HepG2 (cell line): ENCODE data around the gene NCBP3. TPM values are rescaled to one million over a fixed set of nuclear protein-coding genes. Genes with fewer than 3 reads are reported as not detected.

ENCODE experiments used
- AFF4 ChIP-seq: sonication (generic); formaldehyde crosslinking; IDR thresholded peaks from 2 replicates; pipeline ENCODE4 v1.4.0; 2020; ENCODE audit warnings: missing genetic modification reagents
- AGO2 ChIP-seq: fragments of 200-400 bp; formaldehyde crosslinking; optimal IDR thresholded peaks from 2 replicates; pipeline ENCODE3; 2017; ENCODE audit warnings: mild to moderate bottlenecking, low read depth, low read length, moderate library complexity
- FIP1L1 ChIP-seq: fragments of 200-400 bp; formaldehyde crosslinking; IDR thresholded peaks from 2 replicates; pipeline ENCODE4 v1.6.1; 2018; ENCODE audit warnings: low read depth, mild to moderate bottlenecking, low read length, moderate library complexity, borderline replicate concordance; ENCODE audit not compliant: insufficient read depth
- HNRNPLL ChIP-seq: fragments of 200-400 bp; formaldehyde crosslinking; IDR thresholded peaks from 2 replicates; pipeline ENCODE4 v1.6.1; 2017; ENCODE audit warnings: mild to moderate bottlenecking, low read depth, low read length; ENCODE audit not compliant: poor library complexity, severe bottlenecking
- MEIS2 ChIP-seq: sonication (generic); formaldehyde crosslinking; IDR thresholded peaks from 2 replicates; pipeline ENCODE4 v1.9.0; 2021; ENCODE audit warnings: mild to moderate bottlenecking, missing genetic modification reagents
- PLRG1 ChIP-seq: fragments of 450-650 bp; conservative IDR thresholded peaks from 2 replicates; pipeline ENCODE4 v1.6.1; 2016
- RXRB ChIP-seq: IDR thresholded peaks from 2 replicates; pipeline ENCODE4 v1.6.1; 2016; ENCODE audit warnings: borderline replicate concordance, missing genetic modification reagents, missing compliant biosample characterization
- SATB2 ChIP-seq: sonication (generic); formaldehyde crosslinking; IDR thresholded peaks from 2 replicates; pipeline ENCODE4 v1.5.0; 2020; ENCODE audit warnings: missing genetic modification reagents
- SIX4 ChIP-seq: sonication (generic); formaldehyde crosslinking; IDR thresholded peaks from 2 replicates; pipeline ENCODE4 v1.4.0; 2020; ENCODE audit warnings: missing genetic modification reagents
- U2AF1 ChIP-seq: fragments of 200-400 bp; formaldehyde crosslinking; optimal IDR thresholded peaks from 2 replicates; pipeline ENCODE3; 2017; ENCODE audit warnings: mild to moderate bottlenecking, low read depth, low read length
- XBP1 ChIP-seq: sonication (generic); formaldehyde crosslinking; IDR thresholded peaks from 2 replicates; pipeline ENCODE4 v1.5.0; 2020; ENCODE audit warnings: missing genetic modification reagents
- ZFP90 ChIP-seq: sonication (generic); formaldehyde crosslinking; IDR thresholded peaks from 2 replicates; pipeline ENCODE4 v1.8.0; 2022; ENCODE audit warnings: missing genetic modification reagents, mild to moderate bottlenecking, inconsistent platforms, borderline replicate concordance
- ZFP91 ChIP-seq: sonication (generic); formaldehyde crosslinking; IDR thresholded peaks from 2 replicates; pipeline ENCODE4 v1.9.0; 2022; ENCODE audit warnings: missing genetic modification reagents, mild to moderate bottlenecking, borderline replicate concordance
- ZNF264 ChIP-seq: sonication (generic); formaldehyde crosslinking; IDR thresholded peaks from 2 replicates; pipeline ENCODE4 v1.4.0; 2020; ENCODE audit warnings: missing genetic modification reagents
- ZNF609 ChIP-seq: sonication (generic); formaldehyde crosslinking; IDR thresholded peaks from 2 replicates; pipeline ENCODE4 v1.4.0; 2020; ENCODE audit warnings: mild to moderate bottlenecking, missing genetic modification reagents, borderline replicate concordance
- polyA plus RNA-seq, 8 experiments: library from polyadenylated mRNA; depleted of rRNA in 3 of 8; stranded (reverse) in 7 of 8; unstranded in 1 of 8; fragments of >200 nt; fragmentation: Illumina TruSeq in 4 of 8; extraction: Trizol in 4 of 8; gene quantifications; 2 replicates each; pipeline versions ENCODE4 v1.2.1 to v1.2.3, GENCODE V29; 2011 to 2016; ENCODE audit warnings: low read depth in 4 of 8, missing spikeins in 1 of 8, mixed read lengths in 1 of 8; ENCODE audit not compliant: insufficient read depth in 1 of 8
- total RNA-seq, 5 experiments: library from RNA; depleted of rRNA; stranded (reverse); fragments of >200 nt; fragmentation: Illumina TruSeq; extraction: Trizol; gene quantifications; 2 replicates each; pipeline ENCODE4 v1.2.3, GENCODE V29; 2016; ENCODE audit warnings: low read depth in 1 of 5

NCBP3 gene
- total and polyA plus RNA-seq, 2 of the 13 experiments (the other 11 are each of a cell fraction or from before 2014, with no cell fraction given), result 19.5 to 24.8 TPM

- TF ChIP-seq AFF4 (no peak), SATB2 (CRISPR knock-in tag) (no peak), U2AF1 (peak; percentile 63), ZNF264 (peak; percentile 85), ZFP90 (CRISPR knock-in tag) (no peak), MEIS2 (CRISPR knock-in tag) (peak; percentile 77), ZFP91 (CRISPR knock-in tag) (no peak; the same call in 1 of the 2 replicates), RXRB (CRISPR knock-in tag) (0 out of 2 replicates have a peak, but pooled peaks have one; percentile 32), PLRG1 (no peak), HNRNPLL (peak; percentile 30), XBP1 (CRISPR knock-in tag) (0 out of 2 replicates have a peak, but pooled peaks have one; percentile 47), SIX4 (peak; percentile 9; the same call in 1 of the 2 replicates), FIP1L1 (no peak), ZNF609 (CRISPR knock-in tag) (0 out of 2 replicates have a peak, but pooled peaks have one; percentile 24), AGO2 (no peak)
These were observed 51.3 kb downstream of the NCBP3 start (continued) for GRCh38 chr17:3794557-3795389.
